Kidney tubule cell (primary cell): Measurements from ENCODE around the gene ADAP1.

Source experiments
- DNase-seq: peaks from one replicate; pipeline ENCODE4 v3.0.0-alpha.2; 2018; ENCODE audit warnings: low spot score

The ADAP1 gene

GRCh38 chr7:922334-923107 is 32.0 kb downstream of the ADAP1 start:
- no peak for DNase-seq

- no peak for DNase-seq
These were observed 32.7 kb downstream of the ADAP1 start for GRCh38 chr7:921581-922333.

- no peak for DNase-seq
These were observed 33.4 kb downstream of the ADAP1 start for GRCh38 chr7:921071-921461.

GRCh38 chr7:920351-921070 is 34.0 kb downstream of the ADAP1 start:
- no peak for DNase-seq

GRCh38 chr7:919924-920341 is 34.5 kb downstream of the ADAP1 start:
- no peak for DNase-seq

GRCh38 chr7:919114-919442 is 35.4 kb downstream of the ADAP1 start:
- DNase-seq: no peak

GRCh38 chr7:918441-919113 is 35.9 kb downstream of the ADAP1 start:
- no peak for DNase-seq

GRCh38 chr7:918118-918425 is 36.4 kb downstream of the ADAP1 start:
- no peak for DNase-seq

GRCh38 chr7:917255-918117 is 37.0 kb downstream of the ADAP1 start:
- DNase-seq: no peak

GRCh38 chr7:916291-916941 is 38.1 kb downstream of the ADAP1 start:
- DNase-seq: no peak

GRCh38 chr7:915291-916218 is 38.9 kb downstream of the ADAP1 start:
- DNase-seq: no peak

GRCh38 chr7:914521-915194 is 39.8 kb downstream of the ADAP1 start:
- DNase-seq: no peak

- peak; percentile 61 for DNase-seq
These were observed 40.6 kb downstream of the ADAP1 start for GRCh38 chr7:913736-914520.

- no peak for DNase-seq
These were observed 42.5 kb downstream of the ADAP1 start for GRCh38 chr7:911791-912480.

GRCh38 chr7:910931-911431 is 43.5 kb downstream of the ADAP1 start:
- no peak for DNase-seq

GRCh38 chr7:910441-910861 is 44.0 kb downstream of the ADAP1 start:
- DNase-seq: no peak
